GDM1 (cell line): ENCODE data around the gene TMEM145.
"Not testable (repeated sequence)": the region's sequence is repeated elsewhere in the genome, so short reads cannot be mapped to it uniquely, and the experiment has no call there.

Experiments used
- DNase-seq: peaks from one replicate; lab custom pipeline; 2025; lab: John Stamatoyannopoulos, UW

Gene TMEM145

GRCh38 chr19:42334697-42335373, 21.7 kb downstream of the TMEM145 start:
- no peak for DNase-seq

- no peak for DNase-seq
Observed at GRCh38 chr19:42335374-42335936, 22.3 kb downstream of the TMEM145 start.

GRCh38 chr19:42335971-42336370, 22.9 kb downstream of the TMEM145 start:
- DNase-seq, result no peak

GRCh38 chr19:42339126-42339860, 26.2 kb downstream of the TMEM145 start:
- DNase-seq, result not testable (repeated sequence)

- DNase-seq, result not testable (repeated sequence)
Observed at GRCh38 chr19:42339922-42340321, 26.8 kb downstream of the TMEM145 start.

- DNase-seq, result no peak
Observed at GRCh38 chr19:42343344-42344110, 30.4 kb downstream of the TMEM145 start.

- no peak for DNase-seq
Observed at GRCh38 chr19:42344336-42344893, 31.3 kb downstream of the TMEM145 start.

GRCh38 chr19:42345191-42345812, 32.2 kb downstream of the TMEM145 start:
- DNase-seq, result no peak

- DNase-seq, result no peak
Observed at GRCh38 chr19:42348211-42348610, 35.1 kb downstream of the TMEM145 start.

- DNase-seq, result no peak
Observed at GRCh38 chr19:42349378-42350107, 36.4 kb downstream of the TMEM145 start.

GRCh38 chr19:42350417-42350816, 37.3 kb downstream of the TMEM145 start:
- no peak for DNase-seq

GRCh38 chr19:42351079-42351735, 38.1 kb downstream of the TMEM145 start:
- no peak for DNase-seq

GRCh38 chr19:42352301-42353259, 39.5 kb downstream of the TMEM145 start:
- no peak for DNase-seq

- no peak for DNase-seq
Observed at GRCh38 chr19:42353341-42354015, 40.4 kb downstream of the TMEM145 start.

- DNase-seq, result no peak
Observed at GRCh38 chr19:42355896-42356295, 42.8 kb downstream of the TMEM145 start.

- no peak for DNase-seq
Observed at GRCh38 chr19:42356686-42357085, 43.6 kb downstream of the TMEM145 start.

GRCh38 chr19:42357290-42357689, 44.2 kb downstream of the TMEM145 start:
- DNase-seq, result no peak

- DNase-seq, result no peak
Observed at GRCh38 chr19:42360787-42361544, 47.9 kb downstream of the TMEM145 start.
